Hematopoietic multipotent progenitor cell (in vitro differentiated cells): Measurements from ENCODE around the gene OGT. TPM values are rescaled to one million over a fixed set of nuclear protein-coding genes. Genes with fewer than 3 reads are reported as not detected.

ENCODE experiments used
- DNase-seq, 3 donors: peaks; one replicate each; pipeline ENCODE4 v3.0.0-alpha.2; 2011 to 2015; ENCODE audit warnings: low read depth in 2 of 3, low spot score in 2 of 3
- small RNA-seq: library from RNA; depleted of rRNA; stranded (forward); fragments of <200 nt; gene quantifications from one replicate; pipeline ENCODE3, GENCODE V24; 2012
- total RNA-seq: library from RNA; depleted of rRNA; stranded (reverse); fragments of >200 nt; gene quantifications from one replicate; pipeline ENCODE4 v1.2.3, GENCODE V29; 2012

The OGT gene
- total RNA-seq, 1 donor = 295 TPM

GRCh38 chrX:71619193-71619592 lies 86.3 kb downstream of the OGT start:
- DNase-seq = no peak

GRCh38 chrX:71619986-71620385 lies 87.1 kb downstream of the OGT start:
- no peak for DNase-seq

DNA sequence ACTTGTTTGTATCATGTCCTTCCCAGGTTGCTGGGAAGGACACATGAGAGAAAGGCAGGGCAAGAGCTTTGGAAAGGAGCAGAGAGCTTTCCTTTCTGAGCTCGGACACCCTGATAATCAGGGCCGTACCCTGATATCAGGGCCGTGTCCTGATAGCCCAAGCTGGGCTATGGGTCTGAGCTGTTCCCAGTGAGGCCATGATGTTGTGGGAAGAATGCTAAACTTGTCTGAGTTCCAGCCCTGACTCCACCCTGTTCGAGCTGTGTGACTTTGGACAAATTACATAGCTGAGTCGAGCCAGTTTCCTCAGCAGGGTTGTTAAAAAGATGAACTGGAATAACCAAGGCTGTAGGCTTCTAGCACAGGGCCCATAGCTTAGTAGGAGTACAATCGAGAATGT lies 88.7 kb downstream of the OGT start:
- no peak for DNase-seq

GRCh38 chrX:71622032-71622575 lies 89.2 kb downstream of the OGT start:
- DNase-seq = no peak

DNA sequence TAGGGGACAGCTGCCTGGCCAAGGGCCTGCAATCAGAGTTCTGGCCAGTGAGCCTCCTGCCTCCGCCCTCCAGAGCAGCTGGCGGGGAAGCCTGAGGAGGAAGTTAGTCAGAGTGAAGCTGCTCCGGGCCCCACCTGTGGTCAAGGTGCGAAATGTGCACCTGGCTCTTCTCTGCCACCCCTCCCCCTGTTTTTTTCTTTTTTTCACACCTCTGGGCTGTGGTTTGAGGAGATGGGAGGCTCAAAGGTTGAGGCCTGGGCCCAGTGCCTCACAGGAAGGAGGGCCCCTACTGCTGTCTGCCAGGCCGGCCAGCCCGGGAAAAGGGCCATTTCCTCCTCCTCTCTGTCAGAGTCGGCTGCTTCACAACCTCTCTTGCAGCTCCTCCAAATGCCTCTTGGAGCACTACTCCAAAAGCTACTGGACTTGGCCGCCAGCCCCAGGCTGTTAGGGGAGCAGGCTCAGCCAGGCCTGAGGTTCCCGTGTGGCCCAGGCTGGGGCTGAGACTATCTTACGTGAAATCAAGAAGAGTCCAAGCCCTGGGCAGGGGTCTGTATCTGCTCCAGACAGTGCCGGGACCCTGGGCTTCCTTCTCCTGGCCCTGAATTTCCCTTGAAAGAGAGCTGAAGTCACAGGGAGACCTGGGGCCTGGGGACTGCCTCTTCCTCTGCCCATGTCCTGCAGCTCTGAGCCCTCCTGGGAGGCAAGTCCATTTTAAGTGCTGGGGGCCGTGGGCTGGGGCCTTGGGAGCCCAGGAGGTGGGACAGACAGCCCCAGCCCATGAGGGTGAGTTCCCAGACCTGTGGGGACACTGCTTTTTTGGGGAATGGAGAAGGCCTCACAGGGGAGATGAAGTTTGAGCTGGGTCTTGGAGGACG lies 89.9 kb downstream of the OGT start:
- DNase-seq = peak; percentile 28 to 48 (median 37)

- DNase-seq = no peak
Observed at GRCh38 chrX:71623714-71624113, 90.8 kb downstream of the OGT start.

DNA sequence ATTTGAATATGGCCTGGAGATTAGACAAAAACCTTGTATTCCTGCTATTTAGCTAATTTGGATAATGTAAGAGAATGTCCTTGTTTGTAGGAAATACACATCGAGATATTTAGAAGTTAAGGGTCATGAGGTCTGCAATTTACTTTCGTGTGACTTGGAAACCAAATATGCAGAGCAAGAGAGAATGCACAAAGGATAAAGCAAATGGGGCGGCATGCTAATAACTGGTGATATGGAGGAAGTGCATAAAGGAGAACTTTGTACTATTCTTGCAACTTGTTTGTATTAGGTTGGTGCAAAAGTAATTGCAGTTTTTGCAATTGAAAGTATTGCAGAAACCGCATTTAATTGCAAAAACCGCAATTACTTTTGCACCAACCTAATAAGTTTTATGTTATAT lies 92.6 kb downstream of the OGT start:
- DNase-seq = no peak

Small RNA genes within 50 kb of the gene (small RNA-seq; reads per million reads assigned to genes)
- gene RF00019 = not detected

Other genes with a start within 250 kb of the OGT start
- 340 TPM for gene NONO, start 249.5 kb upstream of the OGT start, total RNA-seq
- gene ITGB1BP2, start 231.4 kb upstream of the OGT start, total RNA-seq = 1.1 TPM
- 29.9 TPM for gene TAF1, start 166.7 kb upstream of the OGT start, total RNA-seq
- gene GCNA, start 45.3 kb downstream of the OGT start, total RNA-seq = 0.81 TPM
- gene CXCR3, start 85.4 kb downstream of the OGT start, total RNA-seq = 0.27 TPM
- gene CXorf49, start 185.2 kb downstream of the OGT start, total RNA-seq = not detected
- gene CXorf49B, start 230.2 kb downstream of the OGT start, total RNA-seq = not detected